Prostate gland (tissue), 2 donors: ENCODE data around the gene ZNF343. TPM values are rescaled to one million over a fixed set of nuclear protein-coding genes. Genes with fewer than 3 reads are reported as not detected.

Source experiments
- DNase-seq: peaks from one replicate; pipeline ENCODE4 v3.0.0-alpha.2; 2019; ENCODE audit warnings: low spot score
- H3K27ac ChIP-seq, 2 donors: fragments of 200-600 bp; sonication (generic); 2 replicates each; pipeline ENCODE4 v1.5.1; 2017 to 2019
- H3K27me3 ChIP-seq: fragments of 200-600 bp; sonication (generic); replicated peaks from 2 replicates; pipeline ENCODE4 v1.5.1; 2019; ENCODE audit not compliant: insufficient read depth
- H3K36me3 ChIP-seq, 2 donors: fragments of 200-600 bp; sonication (generic); 1 replicate in 1 of 2; 2 replicates in 1 of 2; pipeline versions ENCODE4 v1.5.1 to v1.8.1; 2017 to 2019
- H3K4me1 ChIP-seq: fragments of 200-600 bp; sonication (generic); replicated peaks from 2 replicates; pipeline ENCODE4 v1.5.1; 2019
- H3K4me3 ChIP-seq, 2 donors: fragments of 200-600 bp; sonication (generic); 2 replicates each; pipeline ENCODE4 v1.5.1; 2017 to 2019
- H3K9me3 ChIP-seq: fragments of 200-600 bp; sonication (generic); 2 replicates; pipeline ENCODE4 v1.5.1; 2017
- CTCF ChIP-seq, 4 experiments: fragments of 200-600 bp in 2 of 4; fragments of 450-650 bp in 2 of 4; sonication (generic) in 2 of 4; IDR thresholded peaks; 1 replicate in 3 of 4; 2 replicates in 1 of 4; pipeline ENCODE4 v1.5.1; 2016 to 2019; ENCODE audit warnings: antibody characterized with exemption in 4 of 4, mild to moderate bottlenecking in 2 of 4, moderate library complexity in 2 of 4
- POLR2A ChIP-seq: fragments of 450-650 bp; IDR thresholded peaks from one replicate; pipeline ENCODE4 v1.6.1; 2016; ENCODE audit warnings: antibody characterized with exemption, mild to moderate bottlenecking
- POLR2AphosphoS5 ChIP-seq: sonication (generic); formaldehyde crosslinking; IDR thresholded peaks from one replicate; pipeline ENCODE4 v1.6.1; 2017; ENCODE audit warnings: antibody characterized with exemption
- WGBS: methylation state at CpG from one replicate; pipeline ENCODE4 v1.1.5; 2018; 5-methylcytosine and 5-hydroxymethylcytosine counted together
- intact Hi-C: fragments of 100-400 bp; cut with DNase I; formaldehyde crosslinking; loops from one replicate; pipeline ENCODE4 v1.14.2; 2022
- total RNA-seq, 2 donors: library from RNA; depleted of rRNA; stranded (reverse); fragments of >200 nt; gene quantifications; one replicate each; pipeline ENCODE4 v1.1.0, GENCODE V29; 2016

ZNF343 gene
- total RNA-seq, 2 donors from 2014 or later, result 8.0 to 10.4 TPM

- Histone ChIP-seq H3K27ac (no peak overlapping the region), H3K36me3 (no peaks in the 10 kb centered on the region), H3K9me3 (no peaks in the 10 kb centered on the region), H3K27me3 (no peaks in the 10 kb centered on the region), H3K4me3 (no peak overlapping the region), H3K4me1 (no peaks in the 10 kb centered on the region)
- no peak for DNase-seq
- 73% methylated on average over 2 of the region's 2 CpGs for WGBS
- TF ChIP-seq CTCF (IDR thresholded peaks at IDR 0.05) (no peak), POLR2AphosphoS5 (no peak), POLR2A (no peak)
- intact Hi-C loops, result no loop called here
Observed at GRCh38 chr20:2541940-2542339, 33.2 kb upstream of the ZNF343 start.

GRCh38 chr20:2538931-2539720, 30.4 kb upstream of the ZNF343 start:
- intact Hi-C loops, result no loop called here
- Histone ChIP-seq H3K9me3 (no peaks in the 10 kb centered on the region), H3K4me1 (no peaks in the 10 kb centered on the region), H3K4me3 (no peak overlapping the region), H3K36me3 (no peaks in the 10 kb centered on the region), H3K27me3 (no peaks in the 10 kb centered on the region), H3K27ac (no peak overlapping the region)
- 39% methylated on average over 8 of the region's 8 CpGs for WGBS
- TF ChIP-seq CTCF (IDR thresholded peaks at IDR 0.05), result no peak
- TF ChIP-seq POLR2AphosphoS5, result no peak
- no peak for TF ChIP-seq POLR2A
- no peak for DNase-seq

- Histone ChIP-seq H3K27ac (no peak overlapping the region), H3K4me3 (no peak overlapping the region), H3K9me3 (no peaks in the 10 kb centered on the region), H3K27me3 (no peaks in the 10 kb centered on the region), H3K4me1 (no peaks in the 10 kb centered on the region), H3K36me3 (no peaks in the 10 kb centered on the region)
- intact Hi-C loops, result no loop called here
- 87% methylated on average over 12 of the region's 12 CpGs for WGBS
- TF ChIP-seq POLR2A, result no peak
- no peak for TF ChIP-seq CTCF (IDR thresholded peaks at IDR 0.05)
- no peak for TF ChIP-seq POLR2AphosphoS5
- no peak for DNase-seq
Observed at GRCh38 chr20:2538356-2538755, 29.6 kb upstream of the ZNF343 start.

- intact Hi-C loops, result no loop called here
- no peak for DNase-seq
- no peaks in the 10 kb centered on the region for H3K9me3 ChIP-seq
- H3K36me3 ChIP-seq, result no peaks in the 10 kb centered on the region
- no peaks in the 10 kb centered on the region for H3K4me1 ChIP-seq
- H3K27ac ChIP-seq, result no peak overlapping the region
- 88% methylated on average over 5 of the region's 5 CpGs for WGBS
- peaks cover 2% of the 10 kb centered on the region for H3K27me3 ChIP-seq
- TF ChIP-seq POLR2AphosphoS5 (no peak), CTCF (IDR thresholded peaks at IDR 0.05) (no peak), POLR2A (no peak)
- H3K4me3 ChIP-seq, result no peak overlapping the region
Observed at GRCh38 chr20:2537101-2537500, 28.4 kb upstream of the ZNF343 start.

- H3K9me3 ChIP-seq, result no peaks in the 10 kb centered on the region
- DNase-seq, result no peak
- intact Hi-C loops, result no loop called here
- H3K4me1 ChIP-seq, result no peaks in the 10 kb centered on the region
- no peaks in the 10 kb centered on the region for H3K36me3 ChIP-seq
- 89% methylated on average over 13 of the region's 13 CpGs for WGBS
- H3K27me3 ChIP-seq, result peaks cover 2% of the 10 kb centered on the region
- H3K27ac ChIP-seq, result no peak within 1 kb of the TSS
- no peak within 1 kb of the TSS for H3K4me3 ChIP-seq
- TF ChIP-seq POLR2AphosphoS5, result no peak
Observed at GRCh38 chr20:2536560-2536986, 27.9 kb upstream of the ZNF343 start, which contains the start of gene TMC2. TMC2 (plus strand) TSS chr20:2536573; CDS start chr20:2536622, 49 bp downstream.
